ENCODE results near the gene CISH.

Gene CISH

DNA sequence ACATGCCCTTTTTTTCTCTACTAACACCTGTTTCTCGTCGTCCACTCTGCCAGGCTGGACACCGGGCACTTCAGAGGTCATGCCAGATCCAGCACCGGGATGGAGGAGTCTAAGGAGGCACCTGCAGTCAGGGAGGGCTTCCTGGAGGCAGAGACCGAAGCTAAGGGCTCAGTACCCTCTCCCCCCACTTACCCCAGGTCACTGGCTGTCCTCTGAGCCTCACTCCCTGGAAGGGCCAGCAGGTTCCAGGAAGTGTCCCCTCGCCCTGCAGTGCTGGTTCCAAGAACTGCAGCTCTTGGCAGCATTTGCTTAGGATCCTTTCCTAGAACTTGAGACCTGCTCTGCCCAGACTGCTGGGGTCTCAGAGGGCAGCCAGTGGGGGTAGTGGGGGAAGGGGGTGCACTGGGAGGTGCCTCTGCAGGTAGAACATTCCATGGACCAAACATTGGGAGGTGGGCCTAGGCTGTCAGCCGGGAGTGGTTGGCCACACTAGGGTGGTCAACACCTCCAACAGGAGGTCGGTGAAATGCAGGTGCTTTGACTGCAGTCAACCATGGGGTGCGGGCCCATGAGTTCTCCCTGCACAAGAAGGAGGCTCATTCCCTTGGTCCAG, 11.3 kb downstream of the CISH start:
- no peak overlapping the region for H3K4me3 ChIP-seq (ENCODE audit: low read length)
- H3K36me3 ChIP-seq (ENCODE audit: control insufficient read depth, insufficient read depth, low read length), result no peaks in the 10 kb centered on the region
- no peaks in the 10 kb centered on the region for H3K27me3 ChIP-seq (ENCODE audit: control insufficient read depth, insufficient read depth, low read length)
- peaks cover 41% of the 10 kb centered on the region for H3K4me1 ChIP-seq (ENCODE audit: control insufficient read depth, insufficient read depth, low read length)
- H3K9ac ChIP-seq (ENCODE audit: low read length), result peak overlapping the region; percentile 76
- H3K9me3 ChIP-seq (ENCODE audit: control insufficient read depth, low read length), result no peaks in the 10 kb centered on the region

DNA sequence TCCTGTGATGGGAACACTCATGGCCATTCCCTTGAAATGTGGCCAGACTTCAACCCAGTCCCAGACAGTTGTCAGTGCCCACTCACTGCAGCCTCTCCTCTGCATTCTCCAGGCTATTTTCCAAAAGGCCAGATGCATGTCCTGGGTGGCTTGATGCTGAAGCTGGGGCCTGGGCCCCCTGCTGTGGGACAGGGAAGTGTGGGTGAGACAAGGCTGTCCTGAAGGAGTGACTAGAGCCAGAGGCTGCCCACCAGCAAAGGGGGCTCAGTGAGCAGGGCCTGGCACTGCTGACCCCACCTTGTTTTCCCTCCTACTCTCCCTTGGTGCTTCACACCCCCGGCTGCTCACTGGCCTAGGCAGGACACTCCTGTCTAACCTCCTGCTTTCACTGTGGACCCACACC, 11.9 kb downstream of the CISH start:
- no peak overlapping the region for H3K9ac ChIP-seq (ENCODE audit: low read length)
- H3K36me3 ChIP-seq (ENCODE audit: control insufficient read depth, insufficient read depth, low read length), result no peaks in the 10 kb centered on the region
- H3K9me3 ChIP-seq (ENCODE audit: control insufficient read depth, low read length), result no peaks in the 10 kb centered on the region
- peaks cover 41% of the 10 kb centered on the region for H3K4me1 ChIP-seq (ENCODE audit: control insufficient read depth, insufficient read depth, low read length)
- no peaks in the 10 kb centered on the region for H3K27me3 ChIP-seq (ENCODE audit: control insufficient read depth, insufficient read depth, low read length)
- H3K4me3 ChIP-seq (ENCODE audit: low read length), result no peak overlapping the region

DNA sequence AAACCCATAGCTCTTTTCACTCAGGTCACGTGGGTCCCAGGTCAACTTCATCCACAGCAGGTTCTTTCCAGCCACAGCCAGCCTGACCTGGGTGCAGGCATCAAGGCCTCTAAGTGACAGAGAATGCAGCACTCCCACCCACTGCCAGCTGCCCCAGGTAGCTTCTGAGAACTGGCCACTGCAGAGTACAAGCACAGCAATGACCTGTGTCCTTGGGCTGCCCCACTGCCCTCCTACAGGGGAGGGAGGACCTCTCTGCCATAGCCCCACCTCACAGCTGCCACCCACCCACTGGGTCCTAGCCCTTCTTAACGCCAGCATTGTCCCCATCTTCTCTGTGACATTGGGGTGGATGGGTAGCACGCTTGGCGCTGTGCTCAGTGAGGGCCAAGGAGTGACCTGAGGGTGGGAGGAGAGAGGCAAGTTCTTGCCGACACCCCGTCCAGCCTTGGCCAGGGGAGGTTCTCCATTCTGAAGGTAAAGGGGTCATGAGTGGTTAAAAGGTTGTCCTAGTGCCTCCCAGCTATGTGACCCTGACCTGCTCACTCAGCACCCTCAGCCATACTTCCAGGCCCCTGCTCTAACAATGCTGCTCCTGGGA, 12.4 kb downstream of the CISH start:
- peaks cover 41% of the 10 kb centered on the region for H3K4me1 ChIP-seq (ENCODE audit: control insufficient read depth, insufficient read depth, low read length)
- no peaks in the 10 kb centered on the region for H3K36me3 ChIP-seq (ENCODE audit: control insufficient read depth, insufficient read depth, low read length)
- no peak overlapping the region for H3K4me3 ChIP-seq (ENCODE audit: low read length)
- no peaks in the 10 kb centered on the region for H3K27me3 ChIP-seq (ENCODE audit: control insufficient read depth, insufficient read depth, low read length)
- no peak overlapping the region for H3K9ac ChIP-seq (ENCODE audit: low read length)
- H3K9me3 ChIP-seq (ENCODE audit: control insufficient read depth, low read length), result no peaks in the 10 kb centered on the region

GRCh38 chr3:50594253-50594785, 17.3 kb downstream of the CISH start:
- Histone ChIP-seq H3K36me3 (ENCODE audit: control insufficient read depth, insufficient read depth, low read length) (no peaks in the 10 kb centered on the region), H3K9ac (ENCODE audit: low read length) (no peak overlapping the region)

DNA sequence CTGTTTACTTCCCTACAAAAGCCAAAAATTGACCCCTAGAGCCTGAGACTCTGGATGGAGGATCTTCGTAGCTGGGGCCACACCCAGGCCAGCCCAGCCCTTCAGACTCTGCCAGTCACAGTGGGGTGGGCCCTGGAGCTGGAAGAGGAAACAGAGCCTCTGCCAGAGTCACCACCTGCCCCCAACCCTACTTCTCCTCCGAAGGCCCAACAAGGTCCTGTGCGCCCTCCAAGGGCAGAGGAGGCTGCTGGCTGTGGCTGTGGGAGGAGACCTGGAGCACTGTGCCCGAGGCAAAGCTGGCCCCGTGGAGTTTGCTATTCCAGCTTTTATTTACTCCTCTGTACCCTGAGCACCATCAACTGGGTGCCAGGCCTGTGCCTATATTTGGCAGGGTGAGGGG, 19.0 kb downstream of the CISH start:
- Histone ChIP-seq H3K4me3 (ENCODE audit: low read length) (no peak overlapping the region), H3K27me3 (ENCODE audit: control insufficient read depth, insufficient read depth, low read length) (no peaks in the 10 kb centered on the region), H3K9me3 (ENCODE audit: control insufficient read depth, low read length) (no peaks in the 10 kb centered on the region), H3K9ac (ENCODE audit: low read length) (no peak overlapping the region), H3K36me3 (ENCODE audit: control insufficient read depth, insufficient read depth, low read length) (no peaks in the 10 kb centered on the region), H3K4me1 (ENCODE audit: control insufficient read depth, insufficient read depth, low read length) (peaks cover 23% of the 10 kb centered on the region)

More at GRCh38 chr3:50594253-50594785, 17.3 kb downstream of the CISH start:
- Histone ChIP-seq H3K4me3 (ENCODE audit: low read length) (no peak overlapping the region), H3K4me1 (ENCODE audit: control insufficient read depth, insufficient read depth, low read length) (peaks cover 23% of the 10 kb centered on the region), H3K9me3 (ENCODE audit: control insufficient read depth, low read length) (no peaks in the 10 kb centered on the region), H3K27me3 (ENCODE audit: control insufficient read depth, insufficient read depth, low read length) (no peaks in the 10 kb centered on the region)

GRCh38 chr3:50591196-50591741, 20.3 kb downstream of the CISH start:
- Histone ChIP-seq H3K9ac (ENCODE audit: low read length) (no peak overlapping the region), H3K4me1 (ENCODE audit: control insufficient read depth, insufficient read depth, low read length) (peaks cover 23% of the 10 kb centered on the region), H3K9me3 (ENCODE audit: control insufficient read depth, low read length) (no peaks in the 10 kb centered on the region), H3K27me3 (ENCODE audit: control insufficient read depth, insufficient read depth, low read length) (no peaks in the 10 kb centered on the region), H3K36me3 (ENCODE audit: control insufficient read depth, insufficient read depth, low read length) (no peaks in the 10 kb centered on the region), H3K4me3 (ENCODE audit: low read length) (no peak overlapping the region)

DNA sequence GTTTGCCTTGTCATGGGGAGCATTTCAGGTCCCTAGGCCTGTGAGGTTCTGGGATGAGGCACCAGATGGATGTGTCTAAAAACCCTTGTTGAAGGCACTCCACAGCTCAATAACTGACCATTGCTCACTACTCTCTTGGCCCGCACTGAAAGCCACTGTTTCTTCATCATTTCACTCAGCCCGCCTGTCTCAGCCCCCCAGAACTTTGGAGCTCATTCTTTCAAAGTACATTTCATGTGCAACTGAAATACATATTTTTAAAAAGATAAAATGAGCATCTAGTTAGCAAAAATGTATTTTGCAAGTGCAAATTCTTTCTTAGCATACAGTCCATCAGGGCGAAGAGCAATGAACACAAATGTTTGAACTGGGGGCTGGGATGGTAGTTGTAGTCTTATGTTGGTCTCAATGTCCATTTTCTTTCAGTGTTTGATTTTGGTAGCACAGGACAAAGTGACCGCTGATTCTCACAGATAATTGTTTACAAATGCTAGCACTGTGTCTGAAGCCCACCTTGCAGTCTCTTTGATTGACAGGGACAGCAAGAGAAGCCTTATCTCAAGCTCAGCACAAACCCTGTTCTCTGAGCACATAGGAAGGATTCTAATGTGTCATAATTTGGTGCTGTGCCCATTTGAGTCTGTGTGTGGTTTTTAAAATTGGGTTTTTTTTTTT, 22.7 kb downstream of the CISH start:
- Histone ChIP-seq H3K36me3 (ENCODE audit: control insufficient read depth, insufficient read depth, low read length) (no peaks in the 10 kb centered on the region), H3K4me1 (ENCODE audit: control insufficient read depth, insufficient read depth, low read length) (peaks cover 23% of the 10 kb centered on the region), H3K9me3 (ENCODE audit: control insufficient read depth, low read length) (no peaks in the 10 kb centered on the region), H3K9ac (ENCODE audit: low read length) (no peak overlapping the region), H3K4me3 (ENCODE audit: low read length) (no peak overlapping the region), H3K27me3 (ENCODE audit: control insufficient read depth, insufficient read depth, low read length) (no peaks in the 10 kb centered on the region)

DNA sequence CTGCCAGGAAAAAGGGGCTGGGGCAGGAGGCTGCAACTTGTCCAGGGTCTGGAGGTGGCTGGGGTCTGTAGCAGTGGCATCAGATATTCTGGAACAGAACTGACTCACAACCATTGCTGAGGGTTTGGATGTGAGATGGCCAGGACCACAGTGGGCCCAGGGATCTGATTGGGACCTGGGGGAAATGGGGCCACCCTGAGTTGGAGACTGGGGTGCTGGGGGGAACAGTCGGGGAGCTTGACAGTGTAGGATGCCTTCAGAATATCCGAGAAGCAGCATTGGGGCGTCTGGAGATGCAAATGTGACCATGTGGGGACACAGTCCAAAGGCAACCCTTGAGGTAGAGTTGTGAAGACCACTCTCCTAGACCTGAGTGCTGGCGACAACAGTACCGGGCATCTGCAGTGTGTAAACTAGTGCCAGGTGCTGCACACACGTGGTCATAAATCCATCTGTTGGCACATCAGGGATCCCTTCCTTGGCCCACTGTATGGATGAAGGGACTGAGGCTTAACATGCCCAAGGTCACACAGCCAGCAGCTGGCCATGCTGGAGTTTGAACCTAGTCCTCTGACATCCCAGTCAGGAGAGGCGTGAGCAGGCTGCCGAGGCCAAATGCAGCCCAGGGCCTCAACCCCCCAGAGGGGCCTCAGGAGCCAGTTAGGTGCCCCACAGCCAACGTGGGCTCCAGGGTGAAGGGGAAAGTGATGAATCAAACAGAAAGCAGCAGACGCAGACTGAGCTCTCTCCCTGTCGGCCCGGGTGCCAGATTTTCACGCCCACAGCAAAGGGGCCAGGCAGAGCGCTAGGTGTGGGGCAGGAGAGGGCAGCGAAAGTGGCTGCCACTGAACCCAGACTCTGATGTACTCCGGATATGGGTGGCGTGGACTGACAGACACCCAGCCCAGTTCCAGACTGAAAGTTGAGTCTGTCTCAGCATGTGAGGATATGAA, 23.5 kb downstream of the CISH start:
- Histone ChIP-seq H3K4me3 (ENCODE audit: low read length) (no peak overlapping the region), H3K36me3 (ENCODE audit: control insufficient read depth, insufficient read depth, low read length) (no peaks in the 10 kb centered on the region), H3K9me3 (ENCODE audit: control insufficient read depth, low read length) (no peaks in the 10 kb centered on the region), H3K27me3 (ENCODE audit: control insufficient read depth, insufficient read depth, low read length) (no peaks in the 10 kb centered on the region), H3K9ac (ENCODE audit: low read length) (no peak overlapping the region), H3K4me1 (ENCODE audit: control insufficient read depth, insufficient read depth, low read length) (peaks cover 22% of the 10 kb centered on the region)

DNA sequence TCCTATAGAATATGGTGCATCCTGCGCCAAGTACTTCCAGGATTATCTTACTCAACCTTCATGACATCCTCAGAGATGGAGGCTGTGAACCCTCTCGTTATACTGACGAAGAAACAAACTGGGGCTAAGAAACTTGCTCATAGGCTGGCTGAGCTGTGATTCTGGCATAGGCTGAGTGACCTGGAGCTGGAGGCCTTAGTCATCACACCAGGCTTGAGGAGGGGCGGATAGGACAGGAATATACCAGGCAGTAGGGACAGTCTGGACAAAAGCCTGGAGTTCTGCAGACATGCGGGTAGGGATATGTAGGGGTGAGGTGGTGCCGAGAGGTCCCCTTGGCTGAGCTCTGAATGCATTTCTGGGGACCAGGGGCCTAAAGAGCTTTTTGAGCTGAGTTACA, 24.2 kb downstream of the CISH start:
- Histone ChIP-seq H3K27me3 (ENCODE audit: control insufficient read depth, insufficient read depth, low read length) (no peaks in the 10 kb centered on the region), H3K9ac (ENCODE audit: low read length) (no peak overlapping the region), H3K9me3 (ENCODE audit: control insufficient read depth, low read length) (no peaks in the 10 kb centered on the region), H3K4me3 (ENCODE audit: low read length) (no peak overlapping the region), H3K36me3 (ENCODE audit: control insufficient read depth, insufficient read depth, low read length) (no peaks in the 10 kb centered on the region), H3K4me1 (ENCODE audit: control insufficient read depth, insufficient read depth, low read length) (peaks cover 15% of the 10 kb centered on the region)

DNA sequence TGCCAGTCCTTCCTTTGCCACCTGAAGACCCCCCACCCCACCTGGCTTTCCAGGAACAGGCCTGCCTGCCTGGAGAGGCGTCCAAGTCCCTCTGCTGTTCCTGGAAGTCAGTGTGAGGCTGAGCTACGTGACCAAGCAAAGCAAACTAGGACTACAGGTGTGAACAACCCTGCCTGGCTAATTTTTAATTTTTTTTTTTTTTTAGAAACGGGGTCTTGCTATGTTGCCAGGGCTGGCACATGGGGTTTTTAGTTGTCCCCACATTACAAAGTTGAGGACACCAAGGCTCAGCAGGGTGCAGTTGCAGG, 24.9 kb downstream of the CISH start:
- no peaks in the 10 kb centered on the region for H3K9me3 ChIP-seq (ENCODE audit: control insufficient read depth, low read length)
- H3K4me3 ChIP-seq (ENCODE audit: low read length), result no peak overlapping the region
- H3K4me1 ChIP-seq (ENCODE audit: control insufficient read depth, insufficient read depth, low read length), result peaks cover 11% of the 10 kb centered on the region
- no peaks in the 10 kb centered on the region for H3K36me3 ChIP-seq (ENCODE audit: control insufficient read depth, insufficient read depth, low read length)
- no peaks in the 10 kb centered on the region for H3K27me3 ChIP-seq (ENCODE audit: control insufficient read depth, insufficient read depth, low read length)
- H3K9ac ChIP-seq (ENCODE audit: low read length), result no peak overlapping the region

GRCh38 chr3:50585919-50586762, 25.4 kb downstream of the CISH start:
- Histone ChIP-seq H3K9ac (ENCODE audit: low read length) (no peak overlapping the region), H3K9me3 (ENCODE audit: control insufficient read depth, low read length) (no peaks in the 10 kb centered on the region), H3K36me3 (ENCODE audit: control insufficient read depth, insufficient read depth, low read length) (no peaks in the 10 kb centered on the region), H3K4me3 (ENCODE audit: low read length) (no peak overlapping the region), H3K27me3 (ENCODE audit: control insufficient read depth, insufficient read depth, low read length) (no peaks in the 10 kb centered on the region), H3K4me1 (ENCODE audit: control insufficient read depth, insufficient read depth, low read length) (peaks cover 7% of the 10 kb centered on the region)
